Measurements from ENCODE around the gene RSPH4A.
"Not testable (repeated sequence)": the region's sequence is repeated elsewhere in the genome, so short reads cannot be mapped to it uniquely, and the experiment has no call there.

The RSPH4A gene

GRCh38 chr6:116615937-116616736, at the start of gene RSPH4A:
Gene RSPH4A (plus strand): TSS chr6:116616479. CDS start chr6:116616624, 145 bp downstream.
- DNase-seq, result peak; percentile 90

- DNase-seq, result no peak
Observed at GRCh38 chr6:116568111-116568510, 48.2 kb upstream of the RSPH4A start.

- DNase-seq, result no peak
Observed at GRCh38 chr6:116568821-116569755, 47.2 kb upstream of the RSPH4A start.

- peak; percentile 98 for DNase-seq
Observed at GRCh38 chr6:116570856-116571682, 45.2 kb upstream of the RSPH4A start, which contains the start of gene RWDD1. Gene RWDD1 (plus strand): TSS chr6:116571504. CDS start chr6:116571583, 79 bp downstream.

- no peak for DNase-seq
Observed at GRCh38 chr6:116571683-116572000, 44.6 kb upstream of the RSPH4A start.

- DNase-seq, result no peak
Observed at GRCh38 chr6:116572162-116572561, 44.1 kb upstream of the RSPH4A start.

- no peak for DNase-seq
Observed at GRCh38 chr6:116575227-116575626, 41.1 kb upstream of the RSPH4A start.

GRCh38 chr6:116577486-116577885, 38.8 kb upstream of the RSPH4A start:
- no peak for DNase-seq

- DNase-seq, result no peak
Observed at GRCh38 chr6:116578335-116578734, 37.9 kb upstream of the RSPH4A start.

- no peak for DNase-seq
Observed at GRCh38 chr6:116579143-116579542, 37.1 kb upstream of the RSPH4A start.

GRCh38 chr6:116580198-116580597, 36.1 kb upstream of the RSPH4A start:
- no peak for DNase-seq

- no peak for DNase-seq
Observed at GRCh38 chr6:116586276-116586675, 30.0 kb upstream of the RSPH4A start.

- no peak for DNase-seq
Observed at GRCh38 chr6:116586738-116587137, 29.5 kb upstream of the RSPH4A start.

- DNase-seq, result no peak
Observed at GRCh38 chr6:116595247-116595646, 21.0 kb upstream of the RSPH4A start.

- no peak for DNase-seq
Observed at GRCh38 chr6:116596815-116597214, 19.5 kb upstream of the RSPH4A start.

GRCh38 chr6:116603916-116604315, 12.4 kb upstream of the RSPH4A start:
- not testable (repeated sequence) for DNase-seq

- not testable (repeated sequence) for DNase-seq
Observed at GRCh38 chr6:116604868-116605267, 11.4 kb upstream of the RSPH4A start.

GRCh38 chr6:116605935-116606334, 10.3 kb upstream of the RSPH4A start:
- no peak for DNase-seq

- no peak for DNase-seq
Observed at GRCh38 chr6:116611056-116611455, 5.2 kb upstream of the RSPH4A start.

- no peak for DNase-seq
Observed at GRCh38 chr6:116616737-116617053, 416 bp downstream of the RSPH4A start.

- DNase-seq, result no peak
Observed at GRCh38 chr6:116624036-116624805, 7.9 kb downstream of the RSPH4A start.

- no peak for DNase-seq
Observed at GRCh38 chr6:116625872-116626271, 9.6 kb downstream of the RSPH4A start.

Data from DMS153 (cell line).